Gastroesophageal sphincter (tissue), 4 donors: ENCODE results near the gene TRAF3. TPM values are rescaled to one million over a fixed set of nuclear protein-coding genes. Genes with fewer than 3 reads are reported as not detected.
"Not testable (repeated sequence)": the region's sequence is repeated elsewhere in the genome, so short reads cannot be mapped to it uniquely, and the experiment has no call there.

Experiments used
- ATAC-seq: fragments of 150-250 bp; one replicate; pipeline ENCODE4 v1.9.1; 2016; ENCODE audit warnings: mild to moderate bottlenecking, moderate library complexity
- H3K27ac ChIP-seq, 4 donors: fragments of 200-600 bp; sonication (generic) in 3 of 4; 1 replicate in 3 of 4; 2 replicates in 1 of 4; pipeline ENCODE4 v1.5.1; 2016 to 2019
- H3K27me3 ChIP-seq: fragments of 200-600 bp; sonication (generic); one replicate; pipeline ENCODE4 v1.5.1; 2019
- H3K36me3 ChIP-seq, 2 donors: fragments of 200-600 bp; sonication (generic); one replicate each; pipeline ENCODE4 v1.5.1; 2019; ENCODE audit warnings: control low read depth in 1 of 2
- H3K4me1 ChIP-seq, 3 donors: fragments of 200-600 bp; sonication (generic); 1 replicate in 2 of 3; 2 replicates in 1 of 3; pipeline ENCODE4 v1.5.1; 2016 to 2019; ENCODE audit warnings: control low read depth in 2 of 3
- H3K4me3 ChIP-seq, 2 donors: fragments of 200-600 bp; sonication (generic); one replicate each; pipeline ENCODE4 v1.5.1; 2019; ENCODE audit warnings: mild to moderate bottlenecking in 1 of 2, moderate library complexity in 1 of 2
- H3K9me3 ChIP-seq, 3 donors: fragments of 200-600 bp; sonication (generic); one replicate each; pipeline ENCODE4 v1.5.1; 2017 to 2019; ENCODE audit warnings: control low read depth in 2 of 3
- CTCF ChIP-seq, 4 experiments: fragments of 200-600 bp in 2 of 4; fragments of 450-650 bp in 2 of 4; sonication (generic) in 1 of 4; IDR thresholded peaks; one replicate each; pipeline ENCODE4 v1.5.1; 2017 to 2019; ENCODE audit warnings: antibody characterized with exemption in 4 of 4, mild to moderate bottlenecking in 2 of 4, moderate library complexity in 2 of 4
- EP300 ChIP-seq: sonication (generic); formaldehyde crosslinking; IDR thresholded peaks from one replicate; pipeline ENCODE4 v1.6.1; 2017; ENCODE audit warnings: antibody characterized with exemption, mild to moderate bottlenecking
- POLR2A ChIP-seq, 2 donors: fragments of 450-650 bp; IDR thresholded peaks; one replicate each; pipeline ENCODE4 v1.6.1; 2017; ENCODE audit warnings: antibody characterized with exemption in 2 of 2, mild to moderate bottlenecking in 2 of 2, moderate library complexity in 1 of 2
- POLR2AphosphoS5 ChIP-seq: sonication (generic); formaldehyde crosslinking; IDR thresholded peaks from one replicate; pipeline ENCODE4 v1.6.1; 2017; ENCODE audit warnings: antibody characterized with exemption
- WGBS, 2 donors: methylation state at CpG; one replicate each; pipeline ENCODE4 v1.1.5; 2018; ENCODE audit warnings: low coverage in 1 of 2; 5-methylcytosine and 5-hydroxymethylcytosine counted together
- total RNA-seq, 4 donors: library from RNA; depleted of rRNA; stranded (reverse); fragments of >200 nt; gene quantifications; one replicate each; pipeline ENCODE4 v1.1.0, GENCODE V29; 2016

The TRAF3 gene
- total RNA-seq, 4 donors from 2014 or later, result 10.9 to 29.0 (median 18.7) TPM

GRCh38 chr14:102925646-102926045, 148.4 kb downstream of the TRAF3 start:
- WGBS, 2 donors, result 77 to 79% methylated on average over 4 of the region's 11 CpGs
- no peak overlapping the region for H3K27ac ChIP-seq
- no peaks in the 10 kb centered on the region for H3K36me3 ChIP-seq
- TF ChIP-seq POLR2A (IDR thresholded peaks at IDR 0.05), result no peak
- no peak for TF ChIP-seq EP300
- no peak for TF ChIP-seq POLR2AphosphoS5
- TF ChIP-seq CTCF (IDR thresholded peaks at IDR 0.05), result no peak
- ATAC-seq, result no peak
- H3K27me3 ChIP-seq, result peaks cover 99% of the 10 kb centered on the region
- H3K4me1 ChIP-seq, result peaks cover 9 to 47% (median 35%) of the 10 kb centered on the region in 3 donors
- H3K4me3 ChIP-seq, result no peak overlapping the region
- no peaks in the 10 kb centered on the region for H3K9me3 ChIP-seq

GRCh38 chr14:102926104-102926503, 148.9 kb downstream of the TRAF3 start:
- H3K27ac ChIP-seq, result no peak overlapping the region
- no peak overlapping the region for H3K4me3 ChIP-seq
- H3K27me3 ChIP-seq, result peaks cover 99% of the 10 kb centered on the region
- ATAC-seq, result no peak
- H3K9me3 ChIP-seq, result no peaks in the 10 kb centered on the region
- TF ChIP-seq EP300, result no peak
- no peak for TF ChIP-seq CTCF (IDR thresholded peaks at IDR 0.05)
- TF ChIP-seq POLR2A (IDR thresholded peaks at IDR 0.05), result no peak
- no peak for TF ChIP-seq POLR2AphosphoS5
- peaks cover 9 to 49% (median 35%) of the 10 kb centered on the region in 3 donors for H3K4me1 ChIP-seq
- no peaks in the 10 kb centered on the region for H3K36me3 ChIP-seq
- WGBS, 2 donors, result 68% methylated on average over 8 of the region's 12 CpGs; no CpG with 5 or more reads in 1 of the 2 donors

GRCh38 chr14:102926840-102927239, 149.6 kb downstream of the TRAF3 start:
- Histone ChIP-seq H3K4me1 (peaks cover 9 to 49% (median 35%) of the 10 kb centered on the region in 3 donors), H3K27me3 (peaks cover 92% of the 10 kb centered on the region)
- H3K9me3 ChIP-seq, ATAC-seq, H3K4me3 ChIP-seq, H3K36me3 ChIP-seq, H3K27ac ChIP-seq: not testable (repeated sequence)
- 93 to 95% methylated on average over 4 to 7 of the region's 10 CpGs for WGBS, 2 donors

- whole genome bisulfite sequencing, 2 donors, result 83 to 100% methylated on average over 1 to 3 of the region's 19 CpGs
- H3K27me3 ChIP-seq, result peaks cover 86% of the 10 kb centered on the region
- peaks cover 9 to 48% (median 35%) of the 10 kb centered on the region in 3 donors for H3K4me1 ChIP-seq
- H3K9me3 ChIP-seq, result no peaks in the 10 kb centered on the region
- H3K4me3 ChIP-seq, result no peak overlapping the region
- no peak for ATAC-seq
- H3K27ac ChIP-seq, result no peak overlapping the region
- no peak for TF ChIP-seq EP300
- no peak for TF ChIP-seq POLR2AphosphoS5
- no peak for TF ChIP-seq POLR2A (IDR thresholded peaks at IDR 0.05)
- TF ChIP-seq CTCF (IDR thresholded peaks at IDR 0.05), result no peak
- peaks cover 0 to 11% of the 10 kb centered on the region in 2 donors for H3K36me3 ChIP-seq
Observed at GRCh38 chr14:102927346-102927877, 150.2 kb downstream of the TRAF3 start.

GRCh38 chr14:102927878-102928411, 150.7 kb downstream of the TRAF3 start:
- WGBS, 2 donors, result 10% methylated on average over 8 of the region's 35 CpGs; no CpG with 5 or more reads in 1 of the 2 donors
- Histone ChIP-seq H3K4me1 (peaks cover 9 to 43% (median 32%) of the 10 kb centered on the region in 3 donors), H3K27me3 (peaks cover 81% of the 10 kb centered on the region), H3K9me3 (no peaks in the 10 kb centered on the region), H3K4me3 (peak overlapping the region; percentile 21 to 47), H3K27ac (no peak overlapping the region), H3K36me3 (peaks cover 0 to 16% of the 10 kb centered on the region in 2 donors)
- TF ChIP-seq POLR2A (IDR thresholded peaks at IDR 0.05), result no peak
- TF ChIP-seq EP300, result no peak
- no peak for TF ChIP-seq POLR2AphosphoS5
- no peak for TF ChIP-seq CTCF (IDR thresholded peaks at IDR 0.05)
- no peak for ATAC-seq
